ENCODE data around the gene CYP11A1.

GRCh38 chr15:74314795-74315438 is 52.5 kb downstream of the CYP11A1 start:
- TF ChIP-seq POLR2A (IDR thresholded peaks at IDR 0.05; ENCODE audit: low read depth, low read length) (no peak), POLR2AphosphoS5 (IDR thresholded peaks at IDR 0.05; ENCODE audit: low read depth, low read length) (no peak)

All from GM12892 (cell line).